Stimulated activated CD4-positive, alpha-beta T cell treated with anti-CD3 and anti-CD28 coated beads, Interleukin-1b, Interleukin-23, amount 100 ng/mL, for 24 hours (primary cell): ENCODE measurements around the gene STX17.
"Not testable (repeated sequence)": the region's sequence is repeated elsewhere in the genome, so short reads cannot be mapped to it uniquely, and the experiment has no call there.

ENCODE experiments used
- DNase-seq, 4 experiments: peaks; one replicate each; pipeline ENCODE4 v3.0.0-alpha.2; 2020; ENCODE audit warnings: low read depth in 4 of 4, low spot score in 1 of 4

STX17 gene

GRCh38 chr9:99906403-99907207 is at the start of gene STX17:
TSS of gene STX17 (plus strand) at chr9:99906654. CDS start at chr9:99915240, 8,586 bp downstream.
- peak; percentile 55 to 73 (median 64) for DNase-seq

GRCh38 chr9:99857576-99857975 is 48.9 kb upstream of the STX17 start:
- DNase-seq: not testable (repeated sequence)

- no peak for DNase-seq
These were observed 48.4 kb upstream of the STX17 start for GRCh38 chr9:99858087-99858486.

GRCh38 chr9:99859243-99859980 is 47.0 kb upstream of the STX17 start:
- DNase-seq: no peak

- DNase-seq: no peak
These were observed 46.2 kb upstream of the STX17 start for GRCh38 chr9:99860266-99860665.

GRCh38 chr9:99863955-99864354 is 42.5 kb upstream of the STX17 start:
- no peak for DNase-seq

GRCh38 chr9:99866398-99866797 is 40.1 kb upstream of the STX17 start:
- no peak for DNase-seq

GRCh38 chr9:99867536-99867935 is 38.9 kb upstream of the STX17 start:
- DNase-seq: no peak

- no peak for DNase-seq
These were observed 38.5 kb upstream of the STX17 start for GRCh38 chr9:99867968-99868367.

- DNase-seq: no peak
These were observed 37.6 kb upstream of the STX17 start for GRCh38 chr9:99868845-99869244.

- no peak for DNase-seq
These were observed 36.3 kb upstream of the STX17 start for GRCh38 chr9:99870126-99870525.

- DNase-seq: no peak
These were observed 32.9 kb upstream of the STX17 start for GRCh38 chr9:99873531-99873930.

GRCh38 chr9:99873943-99874584 is 32.4 kb upstream of the STX17 start:
- DNase-seq: no peak

GRCh38 chr9:99876190-99876589 is 30.3 kb upstream of the STX17 start:
- DNase-seq: no peak

- no peak for DNase-seq
These were observed 27.8 kb upstream of the STX17 start for GRCh38 chr9:99878651-99879050.

- no peak for DNase-seq
These were observed 24.7 kb upstream of the STX17 start for GRCh38 chr9:99881769-99882168.

GRCh38 chr9:99885747-99886146 is 20.7 kb upstream of the STX17 start:
- no peak for DNase-seq

- DNase-seq: no peak
These were observed 17.3 kb upstream of the STX17 start for GRCh38 chr9:99889120-99889519.

- DNase-seq: no peak
These were observed 11.6 kb upstream of the STX17 start for GRCh38 chr9:99894826-99895225.

- DNase-seq: no peak
These were observed 10.9 kb upstream of the STX17 start for GRCh38 chr9:99895510-99895909.

GRCh38 chr9:99896119-99896518 is 10.3 kb upstream of the STX17 start:
- no peak for DNase-seq

GRCh38 chr9:99903393-99903792 is 3.1 kb upstream of the STX17 start:
- DNase-seq: no peak
